Upper lobe of left lung (tissue), 6 donors: Measurements from ENCODE around the gene PSENEN. TPM values are rescaled to one million over a fixed set of nuclear protein-coding genes. Genes with fewer than 3 reads are reported as not detected.
A peak's percentile ranks its signal among the peaks of the same experiment; 100 is the strongest.

Experiments
- ATAC-seq, 2 donors: fragments of 200-7000 bp; cut with Tn5 transposase; one replicate each; pipeline ENCODE4 v1.9.1; 2022; ENCODE audit warnings: mild to moderate bottlenecking in 2 of 2, moderate library complexity in 2 of 2; ENCODE audit not compliant: low FRiP score in 2 of 2
- DNase-seq, 2 donors: peaks; one replicate each; pipeline ENCODE4 v3.0.0-alpha.2; 2019 to 2020
- H3K27ac ChIP-seq, 4 donors: fragments of 200-600 bp; sonication (generic); one replicate each; pipeline ENCODE4 v1.5.1; 2016 to 2019
- H3K27me3 ChIP-seq, 4 donors: fragments of 200-600 bp; sonication (generic); one replicate each; pipeline ENCODE4 v1.5.1; 2017 to 2019
- H3K36me3 ChIP-seq, 4 donors: fragments of 200-600 bp; sonication (generic); one replicate each; pipeline ENCODE4 v1.5.1; 2016 to 2019
- H3K4me1 ChIP-seq, 4 donors: fragments of 200-600 bp; sonication (generic); one replicate each; pipeline ENCODE4 v1.5.1; 2018 to 2019
- H3K4me3 ChIP-seq, 4 donors: fragments of 200-600 bp; sonication (generic); one replicate each; pipeline ENCODE4 v1.5.1; 2017 to 2019; ENCODE audit warnings: mild to moderate bottlenecking in 2 of 4, moderate library complexity in 1 of 4
- H3K9me3 ChIP-seq, 4 donors: fragments of 200-600 bp; sonication (generic); one replicate each; pipeline ENCODE4 v1.5.1; 2018 to 2019
- EP300 ChIP-seq, 4 donors: sonication (generic); formaldehyde crosslinking; IDR thresholded peaks; one replicate each; pipeline ENCODE4 v1.5.1; 2017; ENCODE audit warnings: antibody characterized with exemption in 4 of 4, control low read depth in 2 of 4
- POLR2A ChIP-seq, 4 donors: fragments of 450-650 bp; IDR thresholded peaks; one replicate each; pipeline ENCODE4 v1.5.1; 2016 to 2017; ENCODE audit warnings: antibody characterized with exemption in 4 of 4, mild to moderate bottlenecking in 2 of 4
- POLR2AphosphoS5 ChIP-seq, 2 donors: sonication (generic); formaldehyde crosslinking; IDR thresholded peaks; one replicate each; pipeline ENCODE4 v1.5.1; 2017; ENCODE audit warnings: antibody characterized with exemption in 2 of 2
- WGBS, 2 donors: methylation state at CpG; one replicate each; pipeline ENCODE4 v1.1.5; 2017 to 2018; 5-methylcytosine and 5-hydroxymethylcytosine counted together
- total RNA-seq, 6 donors: library from RNA; depleted of rRNA in 4 of 6; stranded (reverse); fragments of >200 nt in 4 of 6; gene quantifications; one replicate each; pipeline versions ENCODE4 v1.1.0 to v1.2.1, GENCODE V29; 2016 to 2021
- TF ChIP-seq, protein P1 (sequence below), 6 experiments: fragments of 450-650 bp in 4 of 6; fragments of 200-600 bp in 2 of 6; sonication (generic) in 2 of 6; IDR thresholded peaks; one replicate each; pipeline ENCODE4 v1.5.1; 2016 to 2019; ENCODE audit warnings: antibody characterized with exemption in 6 of 6
- donor health status: DM: no; HTN: no; CAD: no; lungs with moderate emphysema.
- donor health status: DM: no; HTN: yes; CAD: no; lungs with severe emphysema.

PSENEN gene, protein sequence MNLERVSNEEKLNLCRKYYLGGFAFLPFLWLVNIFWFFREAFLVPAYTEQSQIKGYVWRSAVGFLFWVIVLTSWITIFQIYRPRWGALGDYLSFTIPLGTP
- total RNA-seq: 10 to 100 TPM; 43.4 to 60.9 (median 54.5) TPM

DNA sequence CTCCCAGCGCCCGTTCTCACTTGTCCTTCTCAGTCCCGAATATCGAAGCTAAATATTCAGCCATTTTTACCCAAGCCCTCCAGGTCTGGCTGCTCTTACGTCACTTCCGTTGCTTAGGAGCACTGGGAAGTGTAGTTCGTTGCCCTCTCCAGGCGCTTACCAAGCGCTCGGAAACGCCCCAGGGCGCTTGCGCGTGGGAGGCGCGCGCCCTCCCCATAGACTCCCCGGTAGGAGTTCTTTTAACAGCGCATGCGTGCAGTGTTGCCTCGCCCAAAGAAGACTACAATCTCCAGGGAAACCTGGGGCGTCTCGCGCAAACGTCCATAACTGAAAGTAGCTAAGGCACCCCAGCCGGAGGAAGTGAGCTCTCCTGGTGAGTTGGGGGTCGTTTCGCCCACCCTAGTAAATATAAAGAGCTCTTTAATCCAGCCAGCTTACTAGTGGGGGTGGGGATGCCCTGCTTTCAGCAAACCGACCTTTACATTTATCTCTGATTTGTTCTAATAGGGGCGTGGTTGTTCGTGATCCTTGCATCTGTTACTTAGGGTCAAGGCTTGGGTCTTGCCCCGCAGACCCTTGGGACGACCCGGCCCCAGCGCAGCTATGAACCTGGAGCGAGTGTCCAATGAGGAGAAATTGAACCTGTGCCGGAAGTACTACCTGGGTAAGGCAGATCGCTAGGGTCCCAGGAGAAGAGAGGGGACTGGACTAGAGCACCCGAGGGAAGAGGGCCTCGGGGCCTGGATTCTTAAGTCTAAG lies at the start of gene PSENEN, which contains the start of gene U2AF1L4:
Gene PSENEN, plus strand, starts transcription at position 324 of the 759 bp plus-strand sequence. Its CDS starts 280 bp downstream, at position 604.
Gene U2AF1L4, minus strand, starts transcription at position 91 of the 759 bp plus-strand sequence. Its CDS starts 27 bp downstream, at position 64.
- TF ChIP-seq EP300 (IDR thresholded peaks at IDR 0.05) (no peak), POLR2A (IDR thresholded peaks at IDR 0.05) (peak in 1 of 4 donors; percentile 48), POLR2AphosphoS5 (IDR thresholded peaks at IDR 0.05) (peak in 1 of 2 donors; percentile 70)
- TF ChIP-seq, protein P1, sequence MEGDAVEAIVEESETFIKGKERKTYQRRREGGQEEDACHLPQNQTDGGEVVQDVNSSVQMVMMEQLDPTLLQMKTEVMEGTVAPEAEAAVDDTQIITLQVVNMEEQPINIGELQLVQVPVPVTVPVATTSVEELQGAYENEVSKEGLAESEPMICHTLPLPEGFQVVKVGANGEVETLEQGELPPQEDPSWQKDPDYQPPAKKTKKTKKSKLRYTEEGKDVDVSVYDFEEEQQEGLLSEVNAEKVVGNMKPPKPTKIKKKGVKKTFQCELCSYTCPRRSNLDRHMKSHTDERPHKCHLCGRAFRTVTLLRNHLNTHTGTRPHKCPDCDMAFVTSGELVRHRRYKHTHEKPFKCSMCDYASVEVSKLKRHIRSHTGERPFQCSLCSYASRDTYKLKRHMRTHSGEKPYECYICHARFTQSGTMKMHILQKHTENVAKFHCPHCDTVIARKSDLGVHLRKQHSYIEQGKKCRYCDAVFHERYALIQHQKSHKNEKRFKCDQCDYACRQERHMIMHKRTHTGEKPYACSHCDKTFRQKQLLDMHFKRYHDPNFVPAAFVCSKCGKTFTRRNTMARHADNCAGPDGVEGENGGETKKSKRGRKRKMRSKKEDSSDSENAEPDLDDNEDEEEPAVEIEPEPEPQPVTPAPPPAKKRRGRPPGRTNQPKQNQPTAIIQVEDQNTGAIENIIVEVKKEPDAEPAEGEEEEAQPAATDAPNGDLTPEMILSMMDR (IDR thresholded peaks at IDR 0.05): peak in 2 of 6 experiments; percentile 3 to 28
- Histone ChIP-seq H3K9me3 (no peaks in the 10 kb centered on the region), H3K4me1 (peaks cover 40 to 70% (median 52%) of the 10 kb centered on the region in 4 donors), H3K4me3 (peak within 1 kb of the TSS; percentile 63 to 91 (median 76)), H3K27ac (peak within 1 kb of the TSS; percentile 99 to 100 (median 100)), H3K27me3 (no peaks in the 10 kb centered on the region), H3K36me3 (peaks cover 0 to 4% (median 0%) of the 10 kb centered on the region in 4 donors)
- DNase-seq (peak; percentile 99), ATAC-seq (peak; percentile 89 to 93)
- WGBS, 2 donors: 1 to 2% methylated on average over 22 of the region's 40 CpGs

- Histone ChIP-seq H3K4me3 (no peak overlapping the region), H3K9me3 (no peaks in the 10 kb centered on the region), H3K27ac (no peak overlapping the region), H3K4me1 (no peaks in the 10 kb centered on the region), H3K27me3 (no peaks in the 10 kb centered on the region), H3K36me3 (no peaks in the 10 kb centered on the region)
- 70 to 79% methylated on average over 2 of the region's 2 CpGs for WGBS, 2 donors
- DNase-seq: no peak
- TF ChIP-seq POLR2A (IDR thresholded peaks at IDR 0.05): no peak
- TF ChIP-seq, protein P1 (IDR thresholded peaks at IDR 0.05): no peak
- no peak for TF ChIP-seq EP300 (IDR thresholded peaks at IDR 0.05)
- no peak for TF ChIP-seq POLR2AphosphoS5 (IDR thresholded peaks at IDR 0.05)
- no peak for ATAC-seq
Observed at GRCh38 chr19:35695895-35696422, 49.5 kb upstream of the PSENEN start.

- no peak overlapping the region for H3K27ac ChIP-seq
- peaks cover 2 to 3% (median 2%) of the 10 kb centered on the region in 4 donors for H3K4me1 ChIP-seq
- H3K27me3 ChIP-seq: no peaks in the 10 kb centered on the region
- TF ChIP-seq EP300 (IDR thresholded peaks at IDR 0.05) (no peak), POLR2AphosphoS5 (IDR thresholded peaks at IDR 0.05) (no peak), POLR2A (IDR thresholded peaks at IDR 0.05) (no peak)
- TF ChIP-seq, protein P1 (IDR thresholded peaks at IDR 0.05): no peak
- H3K9me3 ChIP-seq: no peaks in the 10 kb centered on the region
- H3K4me3 ChIP-seq: no peak overlapping the region
- H3K36me3 ChIP-seq: no peaks in the 10 kb centered on the region
- WGBS, 2 donors: 63 to 76% methylated on average over 4 of the region's 4 CpGs
- DNase-seq: no peak
- no peak for ATAC-seq
Observed at GRCh38 chr19:35696835-35697234, 48.6 kb upstream of the PSENEN start.

DNA sequence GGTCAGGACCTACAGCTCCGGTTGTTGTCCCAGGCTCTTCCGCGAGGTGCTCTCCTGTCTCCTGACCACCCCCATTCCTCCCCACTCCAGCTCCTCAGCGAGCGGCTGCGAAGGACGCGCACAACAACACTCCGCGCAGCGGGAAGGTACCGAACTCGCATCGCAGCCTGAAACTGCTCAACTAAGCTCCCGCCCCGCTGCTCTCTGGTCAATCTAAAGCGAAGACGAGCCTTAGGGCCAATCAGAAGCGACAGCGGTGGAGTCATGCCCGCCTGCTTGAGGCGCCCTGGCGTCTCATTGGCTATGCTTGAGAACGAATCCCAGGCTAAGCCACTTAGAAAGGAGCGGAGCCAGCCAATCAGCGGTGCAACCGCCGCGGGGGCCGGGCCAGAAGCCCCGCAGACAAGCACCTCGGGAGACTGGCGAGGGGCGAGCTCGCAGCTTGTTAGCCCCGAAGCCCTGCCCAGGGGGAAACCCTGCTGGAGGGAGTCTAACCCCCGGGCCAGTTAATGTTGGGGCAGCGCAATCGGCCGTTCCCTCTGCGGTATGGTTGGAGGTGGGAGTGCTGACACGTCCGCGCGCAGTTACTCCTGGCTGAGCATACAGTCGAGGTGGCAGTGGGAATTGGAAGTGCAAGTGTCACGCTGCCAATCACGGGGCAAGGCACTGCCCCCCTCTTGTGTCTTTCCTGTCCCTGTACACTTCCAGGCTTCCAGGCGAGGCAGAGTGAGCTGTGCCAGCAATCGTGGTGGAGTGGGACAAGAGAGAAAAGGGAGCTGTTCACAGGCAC lies 43.0 kb upstream of the PSENEN start:
- peaks cover 7 to 15% (median 11%) of the 10 kb centered on the region in 4 donors for H3K4me1 ChIP-seq
- peak overlapping the region; percentile 45 to 77 (median 59) for H3K4me3 ChIP-seq
- H3K27ac ChIP-seq: peak overlapping the region in 3 of 4 donors; percentile 36 to 79 (median 74)
- ATAC-seq: peak; percentile 99
- H3K36me3 ChIP-seq: no peaks in the 10 kb centered on the region
- peak; percentile 96 to 100 for DNase-seq
- TF ChIP-seq EP300 (IDR thresholded peaks at IDR 0.05): no peak
- TF ChIP-seq POLR2AphosphoS5 (IDR thresholded peaks at IDR 0.05): peak; percentile 1 to 69
- peak in 1 of 4 donors; percentile 58 for TF ChIP-seq POLR2A (IDR thresholded peaks at IDR 0.05)
- TF ChIP-seq, protein P1 (IDR thresholded peaks at IDR 0.05): no peak
- no peaks in the 10 kb centered on the region for H3K27me3 ChIP-seq
- 0 to 1% methylated on average over 12 to 35 of the region's 50 CpGs for WGBS, 2 donors
- no peaks in the 10 kb centered on the region for H3K9me3 ChIP-seq
